Progenitor cell of endocrine pancreas (in vitro differentiated cells): Measurements from ENCODE around the gene NFKB2. TPM values are rescaled to one million over a fixed set of nuclear protein-coding genes. Genes with fewer than 3 reads are reported as not detected.

Experiments
- DNase-seq: peaks from one replicate; pipeline ENCODE4 v3.0.0; 2021; ENCODE audit warnings: low spot score; ENCODE audit not compliant: unreplicated experiment
- H3K27ac Mint-ChIP-seq: 2 replicates; pipeline ENCODE4 v1.8.0; 2021; ENCODE audit warnings: mild to moderate bottlenecking, moderate library complexity, mixed read lengths
- H3K27me3 Mint-ChIP-seq: 2 replicates; pipeline ENCODE4 v1.8.0; 2021; ENCODE audit warnings: mixed read lengths
- H3K36me3 Mint-ChIP-seq: 2 replicates; pipeline ENCODE4 v1.8.0; 2022; ENCODE audit warnings: mixed read lengths; ENCODE audit not compliant: insufficient read depth
- H3K4me1 Mint-ChIP-seq: 2 replicates; pipeline ENCODE4 v1.8.0; 2021; ENCODE audit warnings: low read depth, mixed read lengths
- H3K4me3 Mint-ChIP-seq: 2 replicates; pipeline ENCODE4 v1.8.0; 2021; ENCODE audit warnings: low read depth, mild to moderate bottlenecking, moderate library complexity, mixed read lengths
- H3K9me3 Mint-ChIP-seq: 2 replicates; pipeline ENCODE4 v1.8.0; 2021; ENCODE audit warnings: low read depth, mixed read lengths
- CTCF ChIP-seq: fragments of 200-600 bp; sonication (generic); IDR thresholded peaks from one replicate; pipeline ENCODE4 v1.5.0; 2021; ENCODE audit warnings: antibody characterized with exemption, mild to moderate bottlenecking; ENCODE audit not compliant: unreplicated experiment
- total RNA-seq: library from RNA; stranded (reverse); gene quantifications from 2 replicates; pipeline ENCODE4 v1.2.1, GENCODE V29; 2021

Gene NFKB2
- total RNA-seq, 1 donor from 2014 or later, result 21.6 TPM

- H3K9me3 Mint-ChIP-seq, result no peaks in the 10 kb centered on the region
- no peak overlapping the region for H3K27ac Mint-ChIP-seq
- H3K36me3 Mint-ChIP-seq, result no peaks in the 10 kb centered on the region
- peaks cover 65% of the 10 kb centered on the region for H3K27me3 Mint-ChIP-seq
- no peak for TF ChIP-seq CTCF
- DNase-seq, result no peak
- H3K4me1 Mint-ChIP-seq, result peaks cover 14% of the 10 kb centered on the region
- H3K4me3 Mint-ChIP-seq, result no peak overlapping the region
Observed at GRCh38 chr10:102413053-102413705, 17.7 kb downstream of the NFKB2 start.

GRCh38 chr10:102413806-102414561 lies 18.5 kb downstream of the NFKB2 start:
- peaks cover 67% of the 10 kb centered on the region for H3K27me3 Mint-ChIP-seq
- H3K4me1 Mint-ChIP-seq, result peaks cover 13% of the 10 kb centered on the region

GRCh38 chr10:102414749-102415148 lies 19.2 kb downstream of the NFKB2 start:
- DNase-seq, result no peak
- no peaks in the 10 kb centered on the region for H3K36me3 Mint-ChIP-seq
- no peak for TF ChIP-seq CTCF
- no peaks in the 10 kb centered on the region for H3K9me3 Mint-ChIP-seq
- H3K27me3 Mint-ChIP-seq, result peaks cover 65% of the 10 kb centered on the region
- peaks cover 14% of the 10 kb centered on the region for H3K4me1 Mint-ChIP-seq
- no peak overlapping the region for H3K4me3 Mint-ChIP-seq
- no peak overlapping the region for H3K27ac Mint-ChIP-seq

More at GRCh38 chr10:102413806-102414561, 18.5 kb downstream of the NFKB2 start:
- DNase-seq, result no peak
- H3K9me3 Mint-ChIP-seq, result no peaks in the 10 kb centered on the region
- TF ChIP-seq CTCF, result no peak
- no peaks in the 10 kb centered on the region for H3K36me3 Mint-ChIP-seq
- H3K4me3 Mint-ChIP-seq, result no peak overlapping the region
- no peak overlapping the region for H3K27ac Mint-ChIP-seq

GRCh38 chr10:102416283-102416682 lies 20.8 kb downstream of the NFKB2 start:
- Mint-ChIP-seq H3K27me3 (peaks cover 55% of the 10 kb centered on the region), H3K4me3 (no peak overlapping the region), H3K9me3 (no peaks in the 10 kb centered on the region), H3K27ac (no peak overlapping the region), H3K4me1 (peaks cover 13% of the 10 kb centered on the region), H3K36me3 (no peaks in the 10 kb centered on the region)
- DNase-seq, result no peak
- no peak for TF ChIP-seq CTCF

GRCh38 chr10:102416695-102417094 lies 21.2 kb downstream of the NFKB2 start:
- Mint-ChIP-seq H3K27ac (no peak overlapping the region), H3K4me1 (peaks cover 12% of the 10 kb centered on the region), H3K36me3 (no peaks in the 10 kb centered on the region), H3K9me3 (no peaks in the 10 kb centered on the region), H3K27me3 (peaks cover 50% of the 10 kb centered on the region), H3K4me3 (no peak overlapping the region)
- no peak for DNase-seq
- no peak for TF ChIP-seq CTCF
